ENCODE measurements around the gene BRIP1. TPM values are rescaled to one million over a fixed set of nuclear protein-coding genes. Genes with fewer than 3 reads are reported as not detected.

BRIP1 gene
- total and polyA plus RNA-seq, 2 experiments from 2014 or later: 8.0 to 23.1 TPM

- Mint-ChIP-seq H3K9me3 (peaks cover 78% of the 10 kb centered on the region), H3K4me1 (no peaks in the 10 kb centered on the region), H3K36me3 (ENCODE audit: low read depth) (peaks cover 86% of the 10 kb centered on the region), H3K4me3 (no peak overlapping the region), H3K27ac (no peak overlapping the region), H3K27me3 (ENCODE audit: insufficient read depth, low read depth, poor library complexity) (no peaks in the 10 kb centered on the region)
- ATAC-seq (no peak), DNase-seq (ENCODE audit: low spot score) (no peak)
- Histone ChIP-seq H3K27ac (ENCODE audit: low read depth) (no peak overlapping the region), H2AFZ (no peak overlapping the region), H3K4me3 (no peak overlapping the region), H3K36me3 (ENCODE audit: insufficient read depth) (peaks cover 4% of the 10 kb centered on the region; the same call in 1 of the 2 replicates), H3K9me2 (ENCODE audit: insufficient read depth) (no peaks in the 10 kb centered on the region; the same call in 1 of the 2 replicates), H3K27me3 (ENCODE audit: insufficient read depth) (no peaks in the 10 kb centered on the region), H4K20me1 (replicated peaks; ENCODE audit: insufficient read depth) (no peaks in the 10 kb centered on the region), H3F3A (replicated peaks; ENCODE audit: low read depth) (no peaks in the 10 kb centered on the region), H3K4me1 (ENCODE audit: insufficient read depth) (no peaks in the 10 kb centered on the region), H3K79me2 (replicated peaks; ENCODE audit: insufficient read depth) (no peaks in the 10 kb centered on the region), H3K4me2 (no peak overlapping the region)
- TF ChIP-seq EZH2phosphoT487 (IDR thresholded peaks at IDR 0.05; ENCODE audit: unreplicated experiment) (no peak), ETS1 (IDR thresholded peaks at IDR 0.05) (no peak), JUNB (IDR thresholded peaks at IDR 0.05; ENCODE audit: unreplicated experiment) (no peak), ZNF114 (CRISPR knock-in tag; IDR thresholded peaks at IDR 0.05) (no peak), NANOG (IDR thresholded peaks at IDR 0.05; ENCODE audit: borderline replicate concordance) (no peak), CREB1 (CRISPR knock-in tag; IDR thresholded peaks at IDR 0.05; ENCODE audit: low read depth) (no peak), STAT1 (IDR thresholded peaks at IDR 0.05; ENCODE audit: unreplicated experiment) (no peak), POLR2AphosphoS5 (IDR thresholded peaks at IDR 0.05; ENCODE audit: low read depth) (no peak), ZNF331 (CRISPR knock-in tag; IDR thresholded peaks at IDR 0.05; ENCODE audit: low read depth) (no peak), EZH2 (IDR thresholded peaks at IDR 0.05; ENCODE audit: low read depth, unreplicated experiment) (no peak)
- TF ChIP-seq, protein P1, sequence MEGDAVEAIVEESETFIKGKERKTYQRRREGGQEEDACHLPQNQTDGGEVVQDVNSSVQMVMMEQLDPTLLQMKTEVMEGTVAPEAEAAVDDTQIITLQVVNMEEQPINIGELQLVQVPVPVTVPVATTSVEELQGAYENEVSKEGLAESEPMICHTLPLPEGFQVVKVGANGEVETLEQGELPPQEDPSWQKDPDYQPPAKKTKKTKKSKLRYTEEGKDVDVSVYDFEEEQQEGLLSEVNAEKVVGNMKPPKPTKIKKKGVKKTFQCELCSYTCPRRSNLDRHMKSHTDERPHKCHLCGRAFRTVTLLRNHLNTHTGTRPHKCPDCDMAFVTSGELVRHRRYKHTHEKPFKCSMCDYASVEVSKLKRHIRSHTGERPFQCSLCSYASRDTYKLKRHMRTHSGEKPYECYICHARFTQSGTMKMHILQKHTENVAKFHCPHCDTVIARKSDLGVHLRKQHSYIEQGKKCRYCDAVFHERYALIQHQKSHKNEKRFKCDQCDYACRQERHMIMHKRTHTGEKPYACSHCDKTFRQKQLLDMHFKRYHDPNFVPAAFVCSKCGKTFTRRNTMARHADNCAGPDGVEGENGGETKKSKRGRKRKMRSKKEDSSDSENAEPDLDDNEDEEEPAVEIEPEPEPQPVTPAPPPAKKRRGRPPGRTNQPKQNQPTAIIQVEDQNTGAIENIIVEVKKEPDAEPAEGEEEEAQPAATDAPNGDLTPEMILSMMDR (conservative IDR thresholded peaks at IDR 0.05; ENCODE audit: low read depth in 2 of 2): no peak
- TF ChIP-seq, protein P2, sequence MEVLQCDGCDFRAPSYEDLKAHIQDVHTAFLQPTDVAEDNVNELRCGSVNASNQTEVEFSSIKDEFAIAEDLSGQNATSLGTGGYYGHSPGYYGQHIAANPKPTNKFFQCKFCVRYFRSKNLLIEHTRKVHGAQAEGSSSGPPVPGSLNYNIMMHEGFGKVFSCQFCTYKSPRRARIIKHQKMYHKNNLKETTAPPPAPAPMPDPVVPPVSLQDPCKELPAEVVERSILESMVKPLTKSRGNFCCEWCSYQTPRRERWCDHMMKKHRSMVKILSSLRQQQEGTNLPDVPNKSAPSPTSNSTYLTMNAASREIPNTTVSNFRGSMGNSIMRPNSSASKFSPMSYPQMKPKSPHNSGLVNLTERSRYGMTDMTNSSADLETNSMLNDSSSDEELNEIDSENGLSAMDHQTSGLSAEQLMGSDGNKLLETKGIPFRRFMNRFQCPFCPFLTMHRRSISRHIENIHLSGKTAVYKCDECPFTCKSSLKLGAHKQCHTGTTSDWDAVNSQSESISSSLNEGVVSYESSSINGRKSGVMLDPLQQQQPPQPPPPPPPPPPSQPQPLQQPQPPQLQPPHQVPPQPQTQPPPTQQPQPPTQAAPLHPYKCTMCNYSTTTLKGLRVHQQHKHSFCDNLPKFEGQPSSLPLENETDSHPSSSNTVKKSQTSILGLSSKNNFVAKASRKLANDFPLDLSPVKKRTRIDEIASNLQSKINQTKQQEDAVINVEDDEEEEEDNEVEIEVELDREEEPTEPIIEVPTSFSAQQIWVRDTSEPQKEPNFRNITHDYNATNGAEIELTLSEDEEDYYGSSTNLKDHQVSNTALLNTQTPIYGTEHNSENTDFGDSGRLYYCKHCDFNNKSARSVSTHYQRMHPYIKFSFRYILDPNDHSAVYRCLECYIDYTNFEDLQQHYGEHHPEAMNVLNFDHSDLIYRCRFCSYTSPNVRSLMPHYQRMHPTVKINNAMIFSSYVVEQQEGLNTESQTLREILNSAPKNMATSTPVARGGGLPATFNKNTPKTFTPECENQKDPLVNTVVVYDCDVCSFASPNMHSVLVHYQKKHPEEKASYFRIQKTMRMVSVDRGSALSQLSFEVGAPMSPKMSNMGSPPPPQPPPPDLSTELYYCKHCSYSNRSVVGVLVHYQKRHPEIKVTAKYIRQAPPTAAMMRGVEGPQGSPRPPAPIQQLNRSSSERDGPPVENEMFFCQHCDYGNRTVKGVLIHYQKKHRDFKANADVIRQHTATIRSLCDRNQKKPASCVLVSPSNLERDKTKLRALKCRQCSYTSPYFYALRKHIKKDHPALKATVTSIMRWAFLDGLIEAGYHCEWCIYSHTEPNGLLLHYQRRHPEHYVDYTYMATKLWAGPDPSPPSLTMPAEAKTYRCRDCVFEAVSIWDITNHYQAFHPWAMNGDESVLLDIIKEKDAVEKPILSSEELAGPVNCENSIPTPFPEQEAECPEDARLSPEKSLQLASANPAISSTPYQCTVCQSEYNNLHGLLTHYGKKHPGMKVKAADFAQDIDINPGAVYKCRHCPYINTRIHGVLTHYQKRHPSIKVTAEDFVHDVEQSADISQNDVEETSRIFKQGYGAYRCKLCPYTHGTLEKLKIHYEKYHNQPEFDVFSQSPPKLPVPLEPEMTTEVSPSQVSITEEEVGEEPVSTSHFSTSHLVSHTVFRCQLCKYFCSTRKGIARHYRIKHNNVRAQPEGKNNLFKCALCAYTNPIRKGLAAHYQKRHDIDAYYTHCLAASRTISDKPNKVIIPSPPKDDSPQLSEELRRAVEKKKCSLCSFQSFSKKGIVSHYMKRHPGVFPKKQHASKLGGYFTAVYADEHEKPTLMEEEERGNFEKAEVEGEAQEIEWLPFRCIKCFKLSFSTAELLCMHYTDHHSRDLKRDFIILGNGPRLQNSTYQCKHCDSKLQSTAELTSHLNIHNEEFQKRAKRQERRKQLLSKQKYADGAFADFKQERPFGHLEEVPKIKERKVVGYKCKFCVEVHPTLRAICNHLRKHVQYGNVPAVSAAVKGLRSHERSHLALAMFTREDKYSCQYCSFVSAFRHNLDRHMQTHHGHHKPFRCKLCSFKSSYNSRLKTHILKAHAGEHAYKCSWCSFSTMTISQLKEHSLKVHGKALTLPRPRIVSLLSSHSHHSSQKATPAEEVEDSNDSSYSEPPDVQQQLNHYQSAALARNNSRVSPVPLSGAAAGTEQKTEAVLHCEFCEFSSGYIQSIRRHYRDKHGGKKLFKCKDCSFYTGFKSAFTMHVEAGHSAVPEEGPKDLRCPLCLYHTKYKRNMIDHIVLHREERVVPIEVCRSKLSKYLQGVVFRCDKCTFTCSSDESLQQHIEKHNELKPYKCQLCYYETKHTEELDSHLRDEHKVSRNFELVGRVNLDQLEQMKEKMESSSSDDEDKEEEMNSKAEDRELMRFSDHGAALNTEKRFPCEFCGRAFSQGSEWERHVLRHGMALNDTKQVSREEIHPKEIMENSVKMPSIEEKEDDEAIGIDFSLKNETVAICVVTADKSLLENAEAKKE (CRISPR knock-in tag; IDR thresholded peaks at IDR 0.05): no peak
Measured at GRCh38 chr17:61699694-61700093, 163.6 kb downstream of the BRIP1 start.

Measured in GM23338 (cell line).